ENCODE measurements around the gene TOM1L1. TPM values are rescaled to one million over a fixed set of nuclear protein-coding genes. Genes with fewer than 3 reads are reported as not detected.

Gene TOM1L1
- total RNA-seq, 2 experiments from 2014 or later, result not detected

DNA sequence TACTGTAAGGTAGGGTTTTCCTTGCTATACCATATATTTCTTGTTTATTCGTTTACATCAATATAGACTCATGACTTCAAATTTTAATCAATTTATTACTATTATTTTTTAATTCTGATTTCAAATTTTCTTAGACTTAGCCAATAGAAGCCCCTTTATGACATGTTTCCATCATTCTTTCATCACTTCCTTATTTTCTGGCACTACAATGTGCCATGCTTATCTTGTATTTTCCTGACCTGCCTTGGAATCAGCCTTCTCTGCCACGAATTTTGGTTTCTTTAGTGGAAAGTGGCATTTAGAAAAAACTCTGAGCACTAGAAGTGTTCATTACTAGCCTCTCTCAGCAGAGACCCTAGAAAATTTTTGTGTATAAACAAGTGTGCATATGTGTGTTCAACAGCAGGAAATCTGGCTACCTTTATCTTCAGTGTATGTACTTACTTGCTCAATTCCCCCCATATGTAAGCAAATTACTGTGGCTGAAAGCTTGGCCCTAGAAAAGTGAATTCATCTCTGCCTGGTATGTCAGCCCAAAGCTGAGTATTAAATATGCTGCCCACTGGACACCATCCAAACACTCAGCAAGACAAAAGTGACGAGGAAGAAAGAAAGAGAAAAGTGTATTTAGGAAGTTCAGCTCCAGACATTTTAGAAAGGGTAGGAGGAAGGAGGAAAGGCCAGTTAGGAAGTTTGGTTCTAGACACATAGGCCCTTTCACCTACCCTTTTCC lies 71.9 kb downstream of the TOM1L1 start:
- no peaks in the 10 kb centered on the region for H3K9me3 ChIP-seq (ENCODE audit: control insufficient read depth in 1 of 2, insufficient read depth in 1 of 2, low read length in 2 of 2)
- POLR2A ChIA-PET, result no interaction called here
- no peak overlapping the region for H3K4me3 ChIP-seq (ENCODE audit: low read length)
- H3K4me1 ChIP-seq (ENCODE audit: insufficient read depth, low read length), result peaks cover 13% of the 10 kb centered on the region
- DNase-seq, result no peak
- TF ChIP-seq, protein P1, sequence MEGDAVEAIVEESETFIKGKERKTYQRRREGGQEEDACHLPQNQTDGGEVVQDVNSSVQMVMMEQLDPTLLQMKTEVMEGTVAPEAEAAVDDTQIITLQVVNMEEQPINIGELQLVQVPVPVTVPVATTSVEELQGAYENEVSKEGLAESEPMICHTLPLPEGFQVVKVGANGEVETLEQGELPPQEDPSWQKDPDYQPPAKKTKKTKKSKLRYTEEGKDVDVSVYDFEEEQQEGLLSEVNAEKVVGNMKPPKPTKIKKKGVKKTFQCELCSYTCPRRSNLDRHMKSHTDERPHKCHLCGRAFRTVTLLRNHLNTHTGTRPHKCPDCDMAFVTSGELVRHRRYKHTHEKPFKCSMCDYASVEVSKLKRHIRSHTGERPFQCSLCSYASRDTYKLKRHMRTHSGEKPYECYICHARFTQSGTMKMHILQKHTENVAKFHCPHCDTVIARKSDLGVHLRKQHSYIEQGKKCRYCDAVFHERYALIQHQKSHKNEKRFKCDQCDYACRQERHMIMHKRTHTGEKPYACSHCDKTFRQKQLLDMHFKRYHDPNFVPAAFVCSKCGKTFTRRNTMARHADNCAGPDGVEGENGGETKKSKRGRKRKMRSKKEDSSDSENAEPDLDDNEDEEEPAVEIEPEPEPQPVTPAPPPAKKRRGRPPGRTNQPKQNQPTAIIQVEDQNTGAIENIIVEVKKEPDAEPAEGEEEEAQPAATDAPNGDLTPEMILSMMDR (IDR thresholded peaks at IDR 0.05), result no peak
- Mint-ChIP-seq H3K4me3 (no peak overlapping the region), H3K4me1 (ENCODE audit: low read depth) (peaks cover 5% of the 10 kb centered on the region), H3K9me3 (no peaks in the 10 kb centered on the region), H3K27me3 (no peaks in the 10 kb centered on the region), H3K36me3 (ENCODE audit: low read depth) (no peaks in the 10 kb centered on the region), H3K27ac (no peak overlapping the region)
- intact Hi-C loops (cut with DNase I, micrococcal nuclease), result no loop called here
- no peak overlapping the region for H3K27ac ChIP-seq (ENCODE audit: low read depth in 1 of 2, low read length in 2 of 2)
- ATAC-seq (ENCODE audit: poor library complexity), result no peak
- H3K36me3 ChIP-seq (ENCODE audit: insufficient read depth, low read length), result no peaks in the 10 kb centered on the region
- CTCF ChIA-PET, result interaction anchor here (1.4 kb wide), 1 partner anchor 375 kb away, joined by 3 read pairs; no protein-coding TSS in a partner anchor
- H3K27me3 ChIP-seq (ENCODE audit: control insufficient read depth in 1 of 2, insufficient read depth in 2 of 2, low read length in 2 of 2), result no peaks in the 10 kb centered on the region

DNA sequence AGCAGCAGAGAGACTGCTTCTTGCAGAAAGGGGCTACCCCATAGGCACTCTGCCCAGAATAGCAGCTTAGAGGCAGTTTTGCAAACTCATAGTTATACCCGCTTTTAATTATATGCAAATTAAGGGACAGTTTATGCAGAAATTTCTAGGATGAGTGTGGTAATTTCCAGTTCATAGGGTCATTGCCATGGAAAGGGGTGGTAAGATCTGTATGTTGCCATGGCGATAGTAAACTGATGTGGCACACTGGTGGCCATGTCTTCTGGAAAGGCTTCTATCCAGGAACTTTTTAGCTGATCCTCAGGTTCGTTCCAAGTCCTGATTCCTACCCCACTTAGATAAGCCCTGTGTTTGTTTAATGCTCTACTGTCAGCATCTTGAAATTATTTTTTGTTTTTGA lies 74.1 kb downstream of the TOM1L1 start:
- Histone ChIP-seq H3K27me3 (ENCODE audit: control insufficient read depth in 1 of 2, insufficient read depth in 2 of 2, low read length in 2 of 2) (no peaks in the 10 kb centered on the region), H3K36me3 (ENCODE audit: insufficient read depth, low read length) (no peaks in the 10 kb centered on the region), H3K9me3 (ENCODE audit: control insufficient read depth in 1 of 2, insufficient read depth in 1 of 2, low read length in 2 of 2) (no peaks in the 10 kb centered on the region), H3K4me3 (ENCODE audit: low read length) (no peak overlapping the region), H3K4me1 (ENCODE audit: insufficient read depth, low read length) (peaks cover 2% of the 10 kb centered on the region), H3K27ac (ENCODE audit: low read depth in 1 of 2, low read length in 2 of 2) (no peak overlapping the region)
- POLR2A ChIA-PET, result no interaction called here
- CTCF ChIA-PET, result no interaction called here
- DNase-seq, result no peak
- no peaks in the 10 kb centered on the region for H3K27me3 Mint-ChIP-seq
- intact Hi-C loops (cut with DNase I, micrococcal nuclease), result no loop called here
- no peak overlapping the region for H3K27ac Mint-ChIP-seq
- H3K4me3 Mint-ChIP-seq, result no peak overlapping the region
- no peaks in the 10 kb centered on the region for H3K9me3 Mint-ChIP-seq
- ATAC-seq (ENCODE audit: poor library complexity), result no peak
- peaks cover 5% of the 10 kb centered on the region for H3K4me1 Mint-ChIP-seq (ENCODE audit: low read depth)
- no peaks in the 10 kb centered on the region for H3K36me3 Mint-ChIP-seq (ENCODE audit: low read depth)
- TF ChIP-seq, protein P1 (IDR thresholded peaks at IDR 0.05), result no peak

DNA sequence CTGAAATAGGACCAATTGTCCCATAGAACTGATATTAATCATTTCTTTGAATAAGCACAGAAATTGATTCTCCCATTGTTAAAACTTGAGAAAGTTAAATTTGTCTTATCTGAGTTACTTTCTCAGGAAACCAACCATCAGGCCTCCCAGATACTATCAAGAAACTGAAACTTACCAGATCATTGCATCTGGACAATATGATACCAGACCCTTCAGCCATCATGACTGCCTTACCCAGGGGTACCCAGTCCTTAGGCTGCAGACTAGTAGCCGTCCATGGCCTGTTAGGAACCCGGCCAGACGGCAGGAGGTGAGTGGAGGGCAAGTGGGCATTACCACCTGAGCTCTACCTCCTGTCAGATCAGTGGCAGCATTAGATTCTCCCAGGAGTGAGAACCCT lies 75.7 kb downstream of the TOM1L1 start:
- intact Hi-C loops (cut with DNase I, micrococcal nuclease), result no loop called here
- H3K36me3 Mint-ChIP-seq (ENCODE audit: low read depth), result no peaks in the 10 kb centered on the region
- no peaks in the 10 kb centered on the region for H3K9me3 Mint-ChIP-seq

More for the DNA sequence above, 75.7 kb downstream of the TOM1L1 start:
- ATAC-seq (ENCODE audit: poor library complexity), result no peak
- H3K4me1 Mint-ChIP-seq (ENCODE audit: low read depth), result peaks cover 2% of the 10 kb centered on the region
- POLR2A ChIA-PET, result no interaction called here
- TF ChIP-seq, protein P1 (IDR thresholded peaks at IDR 0.05), result no peak
- Histone ChIP-seq H3K9me3 (ENCODE audit: control insufficient read depth in 1 of 2, insufficient read depth in 1 of 2, low read length in 2 of 2) (no peaks in the 10 kb centered on the region), H3K4me1 (ENCODE audit: insufficient read depth, low read length) (no peaks in the 10 kb centered on the region), H3K4me3 (ENCODE audit: low read length) (no peak overlapping the region), H3K27me3 (ENCODE audit: control insufficient read depth in 1 of 2, insufficient read depth in 2 of 2, low read length in 2 of 2) (no peaks in the 10 kb centered on the region), H3K27ac (ENCODE audit: low read depth in 1 of 2, low read length in 2 of 2) (no peak overlapping the region), H3K36me3 (ENCODE audit: insufficient read depth, low read length) (no peaks in the 10 kb centered on the region)
- no peaks in the 10 kb centered on the region for H3K27me3 Mint-ChIP-seq
- no peak for DNase-seq
- no peak overlapping the region for H3K27ac Mint-ChIP-seq
- no peak overlapping the region for H3K4me3 Mint-ChIP-seq
- CTCF ChIA-PET, result no interaction called here
